Neural cell (in vitro differentiated cells): Measurements from ENCODE around the gene RUNDC3A. TPM values are rescaled to one million over a fixed set of nuclear protein-coding genes. Genes with fewer than 3 reads are reported as not detected.

Source experiments
- H2AFZ ChIP-seq: fragments of 200-600, 300-800 bp; sonication (generic), shearing (Covaris generic); 2 replicates; pipeline ENCODE4 v1.6.0; 2014; ENCODE audit warnings: low read depth, mild to moderate bottlenecking, antibody characterized with exemption, low read length, moderate library complexity
- H3F3A ChIP-seq: fragments of 200-600 bp; shearing (Covaris generic); 2 replicates; pipeline ENCODE4 v1.6.1; 2016; ENCODE audit warnings: mild to moderate bottlenecking, moderate library complexity, mixed read lengths, antibody characterized with exemption, low read length; ENCODE audit not compliant: insufficient read depth, poor library complexity, severe bottlenecking
- H3K27ac ChIP-seq: fragments of 200-600, 300-800 bp; sonication (generic), shearing (Covaris generic); 2 replicates; pipeline ENCODE4 v1.5.1; 2014; ENCODE audit warnings: mild to moderate bottlenecking, low read length, moderate library complexity
- H3K27me3 ChIP-seq: fragments of 300-800, 200-600 bp; sonication (generic), shearing (Covaris generic); 2 replicates; pipeline ENCODE4 v1.6.0; 2014; ENCODE audit warnings: mild to moderate bottlenecking, low read depth, low read length, moderate library complexity; ENCODE audit not compliant: insufficient read depth
- H3K36me3 ChIP-seq: fragments of 300-800, 200-600 bp; sonication (generic), shearing (Covaris generic); 2 replicates; pipeline ENCODE4 v1.5.1; 2014; ENCODE audit warnings: mild to moderate bottlenecking, antibody characterized with exemption, low read length, moderate library complexity; ENCODE audit not compliant: insufficient read depth
- H3K4me2 ChIP-seq: fragments of 300-800, 200-600 bp; sonication (generic), shearing (Covaris generic); 2 replicates; pipeline ENCODE4 v1.6.0; 2014; ENCODE audit warnings: mild to moderate bottlenecking, low read length
- H3K4me3 ChIP-seq: fragments of 300-800, 200-600 bp; sonication (generic), shearing (Covaris generic); 2 replicates; pipeline ENCODE4 v1.5.1; 2014; ENCODE audit warnings: mild to moderate bottlenecking, low read length, moderate library complexity
- H3K79me2 ChIP-seq: fragments of 200-600 bp; shearing (Covaris generic); replicated peaks from 2 replicates; pipeline ENCODE4 v1.6.0; 2014; ENCODE audit warnings: mild to moderate bottlenecking, low read length, moderate library complexity; ENCODE audit not compliant: insufficient read depth
- H3K9ac ChIP-seq: fragments of 300-800, 200-600 bp; sonication (generic), shearing (Covaris generic); 2 replicates; pipeline ENCODE4 v1.6.1; 2016; ENCODE audit warnings: mild to moderate bottlenecking, low read length, mixed read lengths
- H3K9me2 ChIP-seq: fragments of 200-600 bp; shearing (Covaris generic); 2 replicates; pipeline ENCODE4 v1.6.1; 2016; ENCODE audit warnings: mild to moderate bottlenecking, low read length, mixed read lengths; ENCODE audit not compliant: insufficient read depth
- H3K9me3 ChIP-seq: fragments of 200-600, 300-800 bp; sonication (generic), shearing (Covaris generic); 2 replicates; pipeline ENCODE4 v1.6.1; 2016; ENCODE audit warnings: mild to moderate bottlenecking, mixed run types, low read length, moderate library complexity, mixed read lengths
- H4K20me1 ChIP-seq: fragments of 200-600 bp; shearing (Covaris generic); 2 replicates; pipeline ENCODE4 v1.6.1; 2016; ENCODE audit warnings: mild to moderate bottlenecking, mixed run types; ENCODE audit not compliant: insufficient read depth
- EP300 ChIP-seq: fragments of 450-650 bp; conservative IDR thresholded peaks from 2 replicates; pipeline ENCODE4 v1.6.1; 2014; ENCODE audit warnings: antibody characterized with exemption, mild to moderate bottlenecking, moderate library complexity; ENCODE audit not compliant: poor library complexity, severe bottlenecking
- EZH2 ChIP-seq: fragments of 200-600, 300-800 bp; shearing (Covaris generic), sonication (generic); IDR thresholded peaks from 2 replicates; pipeline ENCODE4 v1.6.1; 2014; ENCODE audit warnings: antibody characterized with exemption, low read length, borderline replicate concordance, mild to moderate bottlenecking; ENCODE audit not compliant: insufficient read depth, poor library complexity, severe bottlenecking
- MXI1 ChIP-seq: fragments of 450-650 bp; conservative IDR thresholded peaks from 2 replicates; pipeline ENCODE4 v1.6.1; 2014; ENCODE audit warnings: antibody characterized with exemption, mild to moderate bottlenecking; ENCODE audit not compliant: poor library complexity, severe bottlenecking
- POLR2AphosphoS5 ChIP-seq: IDR thresholded peaks from 2 replicates; pipeline ENCODE4 v1.6.1; 2012
- RAD21 ChIP-seq: fragments of 450-650 bp; conservative IDR thresholded peaks from 2 replicates; pipeline ENCODE4 v1.6.1; 2014; ENCODE audit warnings: antibody characterized with exemption, mild to moderate bottlenecking, moderate library complexity
- SMC3 ChIP-seq: fragments of 450-650 bp; conservative IDR thresholded peaks from 2 replicates; pipeline ENCODE4 v1.6.1; 2014; ENCODE audit warnings: antibody characterized with exemption, mild to moderate bottlenecking, moderate library complexity; ENCODE audit not compliant: poor library complexity
- TAF1 ChIP-seq: IDR thresholded peaks from 2 replicates; pipeline ENCODE4 v1.6.1; 2012; ENCODE audit warnings: low read depth
- polyA plus RNA-seq: library from polyadenylated mRNA; depleted of rRNA; stranded (reverse); fragments of >200 nt; gene quantifications from 2 replicates; pipeline ENCODE4 v1.2.3, GENCODE V29; 2014
- TF ChIP-seq, protein P1 (sequence below): IDR thresholded peaks from 2 replicates; pipeline ENCODE4 v1.6.1; 2012; ENCODE audit warnings: borderline replicate concordance

Gene RUNDC3A
- polyA plus RNA-seq, 1 donor from 2014 or later = 279 TPM

DNA sequence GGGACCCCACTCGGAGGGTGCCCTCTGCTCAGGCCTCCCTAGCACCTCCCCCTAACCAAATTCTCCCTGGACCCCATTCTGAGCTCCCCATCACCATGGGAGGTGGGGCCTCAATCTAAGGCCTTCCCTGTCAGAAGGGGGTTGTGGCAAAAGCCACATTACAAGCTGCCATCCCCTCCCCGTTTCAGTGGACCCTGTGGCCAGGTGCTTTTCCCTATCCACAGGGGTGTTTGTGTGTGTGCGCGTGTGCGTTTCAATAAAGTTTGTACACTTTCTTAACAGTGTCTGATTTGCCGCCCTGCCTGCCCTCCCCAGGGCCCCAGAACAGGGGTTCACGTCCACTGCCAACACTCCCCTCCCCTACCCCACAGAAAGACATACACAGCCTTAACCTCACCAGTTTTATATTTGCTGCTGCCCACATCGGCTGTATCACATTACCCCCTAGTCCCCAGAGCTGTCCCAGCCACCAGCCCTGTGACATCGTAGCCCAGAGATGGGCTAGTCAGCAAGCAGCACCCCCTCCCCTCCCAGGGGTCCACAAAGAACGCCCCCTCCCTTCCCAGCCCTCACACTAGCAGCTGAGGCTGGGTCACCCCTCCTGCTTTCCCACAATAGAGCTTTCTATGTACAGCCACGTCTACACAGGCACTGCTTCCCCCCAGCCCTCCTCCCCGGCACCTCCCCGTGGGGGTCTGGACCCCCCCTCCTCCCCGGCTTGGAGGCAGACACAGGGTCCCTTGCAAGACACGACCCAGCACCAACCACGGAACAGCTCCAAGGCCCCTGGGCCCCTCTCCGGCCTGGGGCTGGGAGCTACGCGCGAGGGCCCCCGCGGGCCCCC, 44.6 kb downstream of the RUNDC3A start:
- Histone ChIP-seq H3K79me2 (peaks cover 5% of the 10 kb centered on the region), H3K9me3 (no peaks in the 10 kb centered on the region), H3K9ac (no peak overlapping the region), H3K9me2 (no peaks in the 10 kb centered on the region), H3K4me3 (no peak overlapping the region), H3K36me3 (no peaks in the 10 kb centered on the region), H3K27me3 (no peaks in the 10 kb centered on the region), H3K27ac (no peak overlapping the region), H3F3A (no peaks in the 10 kb centered on the region), H3K4me2 (no peak overlapping the region), H4K20me1 (peaks cover 15% of the 10 kb centered on the region), H2AFZ (no peak overlapping the region)
- TF ChIP-seq POLR2AphosphoS5 = no peak
- TF ChIP-seq, protein P1, sequence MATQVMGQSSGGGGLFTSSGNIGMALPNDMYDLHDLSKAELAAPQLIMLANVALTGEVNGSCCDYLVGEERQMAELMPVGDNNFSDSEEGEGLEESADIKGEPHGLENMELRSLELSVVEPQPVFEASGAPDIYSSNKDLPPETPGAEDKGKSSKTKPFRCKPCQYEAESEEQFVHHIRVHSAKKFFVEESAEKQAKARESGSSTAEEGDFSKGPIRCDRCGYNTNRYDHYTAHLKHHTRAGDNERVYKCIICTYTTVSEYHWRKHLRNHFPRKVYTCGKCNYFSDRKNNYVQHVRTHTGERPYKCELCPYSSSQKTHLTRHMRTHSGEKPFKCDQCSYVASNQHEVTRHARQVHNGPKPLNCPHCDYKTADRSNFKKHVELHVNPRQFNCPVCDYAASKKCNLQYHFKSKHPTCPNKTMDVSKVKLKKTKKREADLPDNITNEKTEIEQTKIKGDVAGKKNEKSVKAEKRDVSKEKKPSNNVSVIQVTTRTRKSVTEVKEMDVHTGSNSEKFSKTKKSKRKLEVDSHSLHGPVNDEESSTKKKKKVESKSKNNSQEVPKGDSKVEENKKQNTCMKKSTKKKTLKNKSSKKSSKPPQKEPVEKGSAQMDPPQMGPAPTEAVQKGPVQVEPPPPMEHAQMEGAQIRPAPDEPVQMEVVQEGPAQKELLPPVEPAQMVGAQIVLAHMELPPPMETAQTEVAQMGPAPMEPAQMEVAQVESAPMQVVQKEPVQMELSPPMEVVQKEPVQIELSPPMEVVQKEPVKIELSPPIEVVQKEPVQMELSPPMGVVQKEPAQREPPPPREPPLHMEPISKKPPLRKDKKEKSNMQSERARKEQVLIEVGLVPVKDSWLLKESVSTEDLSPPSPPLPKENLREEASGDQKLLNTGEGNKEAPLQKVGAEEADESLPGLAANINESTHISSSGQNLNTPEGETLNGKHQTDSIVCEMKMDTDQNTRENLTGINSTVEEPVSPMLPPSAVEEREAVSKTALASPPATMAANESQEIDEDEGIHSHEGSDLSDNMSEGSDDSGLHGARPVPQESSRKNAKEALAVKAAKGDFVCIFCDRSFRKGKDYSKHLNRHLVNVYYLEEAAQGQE = no peak
- TF ChIP-seq MXI1 = no peak
- TF ChIP-seq TAF1 = no peak
- TF ChIP-seq EZH2 = no peak
- no peak for TF ChIP-seq EP300

DNA sequence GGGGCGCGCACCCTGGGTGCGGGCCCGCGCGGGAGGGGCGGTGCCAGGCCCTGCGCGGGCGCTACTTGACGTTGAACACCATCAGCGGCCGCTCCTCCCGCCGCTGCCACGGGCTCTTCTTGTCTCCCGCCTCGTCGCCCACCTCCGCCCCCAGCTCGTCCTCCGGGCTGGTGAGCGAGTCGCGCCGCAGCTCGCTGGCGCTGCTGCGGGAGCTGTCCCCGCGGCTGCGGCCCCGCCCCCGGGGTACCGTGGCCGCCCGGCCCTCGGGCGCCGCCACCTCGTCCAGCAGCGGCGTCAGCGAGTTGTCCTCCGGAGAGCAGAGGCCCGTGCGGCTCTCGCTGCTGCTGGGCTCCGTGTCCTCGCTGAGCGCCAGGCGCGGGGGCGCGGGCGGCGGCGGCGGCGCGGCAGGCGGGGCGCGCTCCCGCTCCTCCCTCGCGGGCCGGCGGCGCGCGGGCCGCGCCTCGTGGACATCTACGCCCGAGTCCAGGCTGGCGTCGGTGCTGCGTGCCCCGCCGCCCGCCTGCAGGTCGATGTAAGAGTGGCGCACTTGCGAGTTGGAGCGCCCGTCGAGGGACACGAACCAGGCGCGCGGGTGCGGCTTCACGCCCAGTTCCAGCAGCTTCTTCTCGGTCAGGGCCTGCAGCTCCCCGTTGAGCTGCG, 45.4 kb downstream of the RUNDC3A start:
- Histone ChIP-seq H3K9me2 (no peaks in the 10 kb centered on the region), H3F3A (no peaks in the 10 kb centered on the region), H3K4me2 (no peak overlapping the region), H3K27me3 (no peaks in the 10 kb centered on the region), H3K9me3 (no peaks in the 10 kb centered on the region), H3K36me3 (no peaks in the 10 kb centered on the region), H4K20me1 (peaks cover 19% of the 10 kb centered on the region), H3K9ac (no peak overlapping the region), H3K27ac (no peak overlapping the region), H3K79me2 (peaks cover 10% of the 10 kb centered on the region), H3K4me3 (no peak overlapping the region), H2AFZ (no peak overlapping the region)
- TF ChIP-seq EZH2 (no peak), SMC3 (no peak), TAF1 (no peak), RAD21 (no peak)
- TF ChIP-seq, protein P1 = no peak
